ES-I3 (cell line): ENCODE data around the gene HAPLN2.
A peak's percentile ranks its signal among the peaks of the same experiment; 100 is the strongest.

Source experiments
- H3K36me3 ChIP-seq: 2 replicates; pipeline ENCODE4 v1.6.1; 2013; ENCODE audit warnings: mild to moderate bottlenecking, low read length, control low read depth, moderate library complexity; ENCODE audit not compliant: insufficient read depth
- H3K4me1 ChIP-seq: 2 replicates; pipeline ENCODE4 v1.6.1; 2013; ENCODE audit warnings: mild to moderate bottlenecking, control low read depth, low read length; ENCODE audit not compliant: insufficient read depth
- H3K9ac ChIP-seq: 2 replicates; pipeline ENCODE4 v1.6.1; 2013; ENCODE audit warnings: low read depth, mild to moderate bottlenecking, low read length, moderate library complexity
- H3K9me3 ChIP-seq: 2 replicates; pipeline ENCODE4 v1.6.1; 2013; ENCODE audit warnings: mild to moderate bottlenecking, low read length, moderate library complexity; ENCODE audit not compliant: control insufficient read depth, insufficient read depth

The HAPLN2 gene

DNA sequence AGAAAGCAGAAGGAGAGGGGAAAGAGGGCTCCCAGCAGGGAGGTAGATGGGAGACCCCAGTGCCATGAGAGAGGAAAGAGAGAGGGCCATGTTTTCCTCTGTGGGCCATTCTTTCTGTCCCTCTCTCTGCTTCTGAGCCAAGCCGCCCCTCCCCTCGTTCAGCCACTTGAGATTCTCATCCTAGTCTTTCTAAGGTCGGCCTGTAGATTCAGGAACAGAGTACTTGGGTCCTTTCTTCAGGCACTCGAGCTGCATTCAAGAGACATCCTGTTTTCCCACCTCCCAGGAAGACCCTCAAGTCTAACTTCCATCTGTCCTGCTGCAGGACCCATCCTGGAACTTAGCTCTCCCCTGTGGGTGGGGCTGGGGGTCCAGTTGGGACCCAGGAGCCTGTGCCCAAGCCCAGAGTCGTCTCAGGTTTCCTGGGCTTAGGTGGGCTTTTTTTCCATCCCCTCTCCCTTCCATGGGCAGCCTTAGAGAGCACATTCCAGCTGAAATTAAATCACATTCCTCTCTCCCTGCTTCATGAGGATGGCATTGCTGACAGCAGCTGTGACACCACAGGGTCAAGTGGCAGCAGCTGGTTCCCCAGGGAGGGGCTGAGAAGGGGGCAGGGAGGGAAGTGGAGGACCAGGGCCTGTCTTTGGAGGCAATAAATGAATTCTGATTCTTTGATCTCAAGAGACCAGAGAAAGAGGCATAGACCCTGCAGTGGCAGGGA, 45.0 kb downstream of the HAPLN2 start:
- peaks cover 84% of the 10 kb centered on the region for H3K4me1 ChIP-seq
- peak overlapping the region; percentile 26 for H3K9ac ChIP-seq
- no peaks in the 10 kb centered on the region for H3K36me3 ChIP-seq
- no peaks in the 10 kb centered on the region for H3K9me3 ChIP-seq

- Histone ChIP-seq H3K36me3 (no peaks in the 10 kb centered on the region), H3K9ac (peak overlapping the region; percentile 26), H3K9me3 (no peaks in the 10 kb centered on the region), H3K4me1 (peaks cover 85% of the 10 kb centered on the region)
These were observed 45.7 kb downstream of the HAPLN2 start for GRCh38 chr1:156664767-156665411.

DNA sequence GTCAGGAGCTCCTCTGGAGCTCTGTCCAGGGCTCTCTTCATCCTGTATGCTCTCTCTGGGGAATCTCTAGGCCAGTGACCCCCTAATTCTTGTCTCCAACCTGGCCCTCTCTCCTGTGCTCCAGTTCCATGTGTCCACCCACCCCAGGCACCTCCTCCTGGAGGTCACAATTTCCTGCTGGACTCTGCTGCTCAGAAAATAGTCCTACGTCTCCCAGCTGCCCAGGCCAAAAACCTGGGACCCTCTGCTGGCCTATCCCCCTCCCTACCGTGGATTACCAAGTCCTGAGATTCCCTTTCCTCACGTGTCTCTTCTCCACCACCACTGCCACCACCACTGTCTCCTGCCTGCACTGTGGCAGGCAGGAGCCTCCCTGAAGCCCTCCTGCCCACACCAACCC, 46.3 kb downstream of the HAPLN2 start:
- Histone ChIP-seq H3K9ac (no peak overlapping the region), H3K9me3 (no peaks in the 10 kb centered on the region), H3K36me3 (no peaks in the 10 kb centered on the region), H3K4me1 (peaks cover 87% of the 10 kb centered on the region)

DNA sequence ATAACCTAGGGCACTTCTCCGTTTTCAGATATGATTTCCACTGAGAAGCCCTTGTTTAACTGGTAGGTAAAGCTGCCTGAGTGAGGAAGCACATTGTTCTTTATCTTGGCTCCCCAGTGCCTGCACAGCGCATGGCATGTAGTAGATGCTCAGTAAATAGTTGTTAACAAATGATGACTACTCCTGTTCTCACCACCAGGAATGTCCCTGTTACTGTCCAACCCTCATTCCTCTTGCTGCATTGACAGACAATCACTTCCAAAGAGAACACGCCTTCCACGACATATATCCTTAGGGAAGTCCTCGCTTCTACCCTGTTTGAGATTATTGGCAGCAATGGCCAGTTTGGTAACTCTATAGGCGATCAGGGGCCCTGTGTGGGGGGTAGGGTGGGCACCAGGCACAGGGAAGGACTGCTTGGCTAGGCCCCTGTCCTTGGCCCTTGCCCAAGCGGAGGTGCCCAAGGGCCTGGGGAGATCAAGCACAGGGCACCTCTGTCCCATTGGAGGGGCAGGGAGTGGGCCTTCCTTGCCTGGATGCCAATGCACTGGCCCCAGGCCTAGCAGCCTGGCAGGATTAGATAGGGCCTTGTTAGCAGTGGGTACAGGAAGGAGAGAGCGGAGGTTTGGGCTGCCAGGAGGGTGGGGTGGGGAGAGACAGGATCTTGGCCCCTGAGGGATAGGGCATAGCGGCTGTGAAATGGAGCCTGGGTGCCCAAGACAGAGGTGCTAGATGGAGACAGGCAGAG, 47.8 kb downstream of the HAPLN2 start:
- Histone ChIP-seq H3K4me1 (peaks cover 73% of the 10 kb centered on the region), H3K9me3 (no peaks in the 10 kb centered on the region), H3K36me3 (peaks cover 5% of the 10 kb centered on the region; the same call in 1 of the 2 replicates), H3K9ac (no peak overlapping the region)

GRCh38 chr1:156667610-156667967, 48.4 kb downstream of the HAPLN2 start:
- Histone ChIP-seq H3K4me1 (peaks cover 67% of the 10 kb centered on the region), H3K9me3 (no peaks in the 10 kb centered on the region), H3K36me3 (peaks cover 11% of the 10 kb centered on the region; the same call in 1 of the 2 replicates), H3K9ac (no peak overlapping the region)

DNA sequence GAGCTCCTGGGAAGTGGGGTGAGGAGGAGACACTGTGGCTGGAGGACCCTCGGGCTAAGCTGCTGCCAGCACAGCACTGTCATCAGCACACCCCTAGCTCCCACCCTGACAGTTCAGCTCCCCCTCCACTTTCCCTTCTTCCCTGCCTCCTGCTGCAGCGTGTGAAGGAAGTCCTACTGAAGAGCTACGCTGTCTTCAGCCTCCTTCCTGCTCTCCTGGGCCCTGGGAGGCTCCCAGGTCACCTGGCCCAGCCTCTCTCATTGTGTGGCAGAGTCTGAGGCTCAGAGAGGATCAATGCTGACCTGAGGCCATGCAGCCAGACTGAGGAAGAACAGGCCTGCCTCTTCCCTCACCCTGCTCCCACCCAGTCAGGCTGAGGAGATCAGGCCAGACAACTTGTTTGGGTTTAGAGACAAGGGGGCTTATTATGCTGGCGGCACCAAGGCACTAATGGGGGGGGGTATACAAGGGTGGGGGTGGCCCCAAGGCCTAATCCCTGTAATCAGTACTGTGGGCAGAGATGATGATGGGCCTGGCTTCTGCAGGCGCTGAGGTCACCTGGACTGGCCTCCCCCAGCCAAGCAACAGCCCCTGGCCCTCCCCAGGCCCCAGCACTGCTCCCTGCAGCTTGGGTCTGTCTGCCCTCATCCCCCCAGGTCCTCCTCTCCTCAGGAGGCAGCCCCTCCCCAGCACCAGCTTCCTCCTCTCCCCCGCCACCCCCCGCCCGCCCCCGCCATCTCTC, 48.9 kb downstream of the HAPLN2 start:
- H3K36me3 ChIP-seq: peaks cover 12% of the 10 kb centered on the region; the same call in 1 of the 2 replicates
- H3K4me1 ChIP-seq: peaks cover 64% of the 10 kb centered on the region
- H3K9ac ChIP-seq: no peak overlapping the region
- no peaks in the 10 kb centered on the region for H3K9me3 ChIP-seq

- H3K9ac ChIP-seq: no peak overlapping the region
- H3K9me3 ChIP-seq: no peaks in the 10 kb centered on the region
- peaks cover 12% of the 10 kb centered on the region; the same call in 1 of the 2 replicates for H3K36me3 ChIP-seq
- H3K4me1 ChIP-seq: peaks cover 60% of the 10 kb centered on the region
These were observed 49.8 kb downstream of the HAPLN2 start for GRCh38 chr1:156668801-156669637.

DNA sequence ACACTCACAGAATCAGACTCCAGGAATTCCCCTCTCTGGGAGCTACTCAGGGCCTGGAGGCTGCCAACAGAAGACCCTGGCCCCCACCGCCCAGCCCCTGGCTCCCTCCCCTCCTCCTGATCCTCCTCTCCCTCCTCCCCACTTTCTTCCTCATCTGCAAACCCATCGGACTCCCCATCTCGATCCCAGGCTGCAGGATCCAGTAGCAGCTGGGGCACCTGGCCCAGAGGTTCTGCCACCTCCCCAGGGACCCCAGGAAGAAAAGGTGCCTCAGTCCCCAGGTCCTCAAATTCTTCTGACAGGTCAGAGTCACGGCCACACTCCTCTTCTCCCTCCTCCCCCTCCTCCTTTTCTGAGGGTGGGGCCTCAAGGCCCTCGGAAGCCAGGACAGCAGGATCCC, 50.6 kb downstream of the HAPLN2 start:
- Histone ChIP-seq H3K9ac (no peak overlapping the region), H3K36me3 (peaks cover 12% of the 10 kb centered on the region; the same call in 1 of the 2 replicates), H3K9me3 (no peaks in the 10 kb centered on the region), H3K4me1 (peaks cover 60% of the 10 kb centered on the region)

DNA sequence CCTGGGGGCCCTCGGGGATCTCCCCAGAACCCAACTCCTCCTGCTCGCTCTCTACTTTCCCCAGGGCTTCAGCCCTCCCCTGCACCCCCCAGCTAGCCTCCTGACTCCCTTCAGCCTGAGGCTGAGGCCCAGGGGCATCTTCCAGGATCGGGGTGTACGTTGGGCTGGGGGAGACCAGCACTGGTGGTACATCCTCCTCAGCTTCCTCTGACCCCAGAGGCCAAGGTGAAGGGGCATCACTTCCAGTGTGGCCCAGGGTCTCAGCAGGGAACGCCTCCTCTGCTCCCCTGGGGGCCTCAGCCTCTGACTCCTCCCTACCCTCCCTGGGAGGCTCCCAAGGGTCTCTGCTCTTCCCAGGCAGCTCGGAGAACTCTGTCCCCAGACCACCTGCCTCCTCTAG, 51.1 kb downstream of the HAPLN2 start:
- Histone ChIP-seq H3K9ac (no peak overlapping the region), H3K4me1 (peaks cover 59% of the 10 kb centered on the region), H3K36me3 (peaks cover 12% of the 10 kb centered on the region; the same call in 1 of the 2 replicates), H3K9me3 (no peaks in the 10 kb centered on the region)

DNA sequence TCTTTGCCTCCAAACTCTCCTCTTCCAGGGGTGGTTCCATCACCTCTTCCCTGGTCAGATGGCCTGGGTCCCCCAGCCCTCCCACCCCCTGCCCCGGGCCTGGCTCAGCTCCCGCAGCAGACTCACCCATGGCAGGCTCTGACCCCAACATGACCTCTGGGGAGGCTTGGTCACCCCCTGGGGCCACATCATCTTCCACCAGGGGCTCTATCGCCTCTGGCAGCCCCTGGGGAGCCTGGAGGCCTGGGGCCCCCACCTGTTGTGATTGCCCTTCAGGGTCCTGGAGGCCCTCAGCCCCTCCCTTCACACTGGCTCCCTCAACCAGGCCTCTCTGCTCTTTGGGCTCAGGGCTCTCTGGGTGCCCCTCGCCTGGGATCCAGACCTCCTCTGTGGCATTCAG, 51.6 kb downstream of the HAPLN2 start:
- H3K36me3 ChIP-seq: peaks cover 12% of the 10 kb centered on the region; the same call in 1 of the 2 replicates
- no peaks in the 10 kb centered on the region for H3K9me3 ChIP-seq
- H3K4me1 ChIP-seq: peaks cover 55% of the 10 kb centered on the region
- no peak overlapping the region for H3K9ac ChIP-seq

DNA sequence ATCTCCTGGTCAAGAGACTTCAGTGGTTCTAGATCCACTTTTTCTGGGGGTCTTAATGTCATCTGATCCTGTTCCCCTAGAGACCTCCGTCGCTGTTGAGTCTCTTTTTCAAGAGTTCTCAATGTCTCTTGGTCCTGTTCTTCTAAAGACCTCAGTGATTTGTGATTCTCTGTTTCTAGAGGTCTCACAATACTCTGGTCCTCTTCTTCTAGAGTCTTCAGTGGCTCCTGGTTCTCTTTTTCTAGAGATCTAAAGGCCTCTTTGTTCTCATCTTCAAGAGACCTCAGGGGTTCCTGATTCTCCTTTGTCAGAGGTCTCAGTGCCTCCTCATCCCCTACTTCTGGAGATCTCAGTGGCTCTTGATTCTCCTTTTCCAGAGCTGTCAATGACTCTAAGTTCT, 52.6 kb downstream of the HAPLN2 start:
- Histone ChIP-seq H3K9me3 (no peaks in the 10 kb centered on the region), H3K4me1 (peaks cover 46% of the 10 kb centered on the region), H3K9ac (no peak overlapping the region), H3K36me3 (peaks cover 12% of the 10 kb centered on the region; the same call in 1 of the 2 replicates)

DNA sequence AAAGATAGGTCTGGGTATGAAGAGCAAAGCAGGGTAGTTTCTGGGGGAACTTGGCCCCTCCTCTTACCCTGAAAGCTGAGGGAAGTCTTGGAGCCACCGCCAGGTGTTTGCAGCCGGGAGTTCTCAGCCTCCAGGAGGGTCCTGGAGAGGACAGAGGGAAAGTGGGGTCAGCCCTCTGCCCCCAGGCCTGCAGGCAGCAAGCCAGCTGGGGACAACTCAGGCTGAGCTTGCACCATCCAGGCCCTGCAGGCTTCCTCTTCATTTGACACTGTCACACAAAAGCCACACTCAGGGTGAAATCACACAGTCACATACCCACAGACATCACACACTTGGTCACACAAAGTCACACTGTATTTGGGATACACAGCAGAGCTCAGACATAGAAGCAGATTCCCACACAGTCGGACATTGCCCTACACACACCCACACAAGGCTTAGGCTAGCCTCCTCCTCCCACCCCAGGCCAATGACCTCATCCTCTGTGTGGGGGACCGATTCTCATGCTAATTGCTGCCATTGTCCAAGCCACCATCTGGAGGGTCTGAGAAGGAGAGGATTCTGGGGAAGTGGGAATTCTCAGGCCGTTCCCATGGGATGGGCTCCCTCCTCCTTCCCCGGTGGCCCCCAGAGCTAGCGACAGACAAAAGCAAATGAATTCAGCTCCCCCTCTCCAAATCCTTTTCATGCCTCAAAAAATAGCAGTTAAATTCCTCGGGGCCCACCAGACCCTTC, 54.3 kb downstream of the HAPLN2 start:
- Histone ChIP-seq H3K36me3 (peaks cover 12% of the 10 kb centered on the region; the same call in 1 of the 2 replicates), H3K9me3 (no peaks in the 10 kb centered on the region), H3K9ac (peak overlapping the region; percentile 76), H3K4me1 (peaks cover 35% of the 10 kb centered on the region)
